Immature natural killer cell (primary cell): Measurements from ENCODE around the gene ZBTB8B. TPM values are rescaled to one million over a fixed set of nuclear protein-coding genes. Genes with fewer than 3 reads are reported as not detected.

Experiments used
- DNase-seq, 3 donors: peaks; one replicate each; pipeline ENCODE4 v3.0.0; 2022; ENCODE audit warnings: mixed read lengths in 1 of 3
- H3K27ac Mint-ChIP-seq, 6 donors: one replicate each; pipeline ENCODE4 v1.8.0; 2020; ENCODE audit warnings: mixed read lengths in 6 of 6, mild to moderate bottlenecking in 5 of 6, inconsistent platforms in 4 of 6, moderate library complexity in 3 of 6
- H3K27me3 Mint-ChIP-seq, 3 donors: one replicate each; pipeline ENCODE4 v1.8.0; 2020 to 2021; ENCODE audit warnings: low read depth in 3 of 3, mild to moderate bottlenecking in 3 of 3, mixed read lengths in 3 of 3, moderate library complexity in 3 of 3, inconsistent platforms in 1 of 3
- H3K36me3 Mint-ChIP-seq, 3 donors: one replicate each; pipeline ENCODE4 v1.8.0; 2020; ENCODE audit warnings: mixed read lengths in 3 of 3, inconsistent platforms in 2 of 3, mild to moderate bottlenecking in 2 of 3
- H3K4me1 Mint-ChIP-seq, 2 donors: one replicate each; pipeline ENCODE4 v1.8.0; 2020; ENCODE audit warnings: inconsistent platforms in 2 of 2, mild to moderate bottlenecking in 2 of 2, mixed read lengths in 2 of 2, moderate library complexity in 1 of 2
- H3K4me3 Mint-ChIP-seq, 5 donors: one replicate each; pipeline ENCODE4 v1.8.0; 2020; ENCODE audit warnings: mild to moderate bottlenecking in 5 of 5, mixed read lengths in 5 of 5, inconsistent platforms in 3 of 5, moderate library complexity in 3 of 5
- H3K9me3 Mint-ChIP-seq, 6 donors: one replicate each; pipeline ENCODE4 v1.8.0; 2020; ENCODE audit warnings: mild to moderate bottlenecking in 6 of 6, mixed read lengths in 6 of 6, inconsistent platforms in 4 of 6, moderate library complexity in 3 of 6
- polyA plus RNA-seq, 3 donors: library from polyadenylated mRNA; unstranded; fragments of 300-500 nt; fragmentation: Illumina TruSeq; gene quantifications; one replicate each; pipeline ENCODE4 v1.2.3, GENCODE V29; 2021

Gene ZBTB8B
- polyA plus RNA-seq, 3 donors from 2014 or later: not detected

DNA sequence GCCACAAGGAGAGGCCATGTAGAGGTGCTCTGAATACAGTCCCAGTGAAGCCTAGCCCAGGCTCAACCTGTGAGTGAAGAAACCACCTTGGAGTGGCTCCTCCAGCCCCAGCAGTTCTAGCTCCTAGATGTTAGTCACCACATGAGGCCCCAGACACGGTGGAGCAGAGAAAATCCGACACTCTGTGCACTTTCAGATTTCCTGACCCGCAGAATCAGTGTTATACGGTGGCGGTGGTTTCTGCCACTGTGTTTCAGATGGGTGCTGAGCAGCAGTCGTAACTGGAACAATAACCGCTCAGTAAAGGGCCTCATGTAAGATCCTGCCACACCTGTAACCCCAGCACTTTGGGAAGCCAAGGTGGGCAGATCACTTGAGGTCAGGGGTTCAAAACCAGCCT lies 38.3 kb downstream of the ZBTB8B start:
- H3K36me3 Mint-ChIP-seq: no peaks in the 10 kb centered on the region
- H3K27ac Mint-ChIP-seq: no peak overlapping the region
- no peaks in the 10 kb centered on the region for H3K9me3 Mint-ChIP-seq
- H3K4me3 Mint-ChIP-seq: no peak overlapping the region
- DNase-seq: no peak
- peaks cover 5 to 27% (median 14%) of the 10 kb centered on the region in 3 donors for H3K27me3 Mint-ChIP-seq
- peaks cover 6 to 7% of the 10 kb centered on the region in 2 donors for H3K4me1 Mint-ChIP-seq

DNA sequence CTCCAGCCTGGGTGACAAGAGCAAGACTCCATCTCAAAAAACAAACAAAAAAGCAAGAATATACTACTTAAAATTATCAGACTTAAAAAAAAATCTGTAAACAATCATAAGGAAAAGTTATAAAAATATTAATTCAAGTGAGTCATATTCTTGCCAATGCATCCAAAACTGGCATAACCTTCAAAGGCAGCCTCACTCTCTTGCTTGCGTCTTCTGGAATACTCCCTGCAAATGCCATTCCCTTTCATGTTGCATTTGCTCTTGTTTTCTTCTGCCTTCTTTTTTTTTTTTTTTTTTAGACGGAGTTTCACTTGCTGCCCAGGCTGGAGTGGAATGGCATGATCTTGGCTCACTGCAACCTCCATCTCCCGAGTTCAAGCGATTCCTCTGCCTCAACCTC lies 42.1 kb downstream of the ZBTB8B start:
- H3K27ac Mint-ChIP-seq: no peak overlapping the region
- no peaks in the 10 kb centered on the region for H3K36me3 Mint-ChIP-seq
- no peaks in the 10 kb centered on the region for H3K9me3 Mint-ChIP-seq

DNA sequence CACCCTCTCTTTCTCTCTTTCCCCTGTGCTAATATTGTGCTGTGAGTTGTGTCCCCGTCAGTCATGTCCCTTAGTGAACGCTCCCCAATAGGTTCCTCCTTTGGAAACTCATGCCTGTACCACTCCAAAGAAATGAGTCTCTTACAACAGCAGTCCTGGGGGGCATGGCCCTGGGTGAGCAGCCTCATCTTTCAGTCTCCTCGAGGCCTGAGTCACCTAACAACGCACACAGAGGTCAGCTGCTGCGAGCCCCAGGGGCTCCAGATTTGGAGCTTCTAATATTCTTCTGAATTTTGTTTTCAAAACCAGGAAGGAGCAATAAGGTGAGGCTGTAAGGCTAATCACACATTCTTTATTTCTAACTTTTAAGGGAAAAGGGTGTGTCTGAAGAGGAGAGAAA lies 43.9 kb downstream of the ZBTB8B start:
- Mint-ChIP-seq H3K27ac (no peak overlapping the region), H3K4me3 (no peak overlapping the region), H3K36me3 (peaks cover 0 to 3% (median 0%) of the 10 kb centered on the region in 3 donors), H3K9me3 (no peaks in the 10 kb centered on the region), H3K4me1 (no peaks in the 10 kb centered on the region), H3K27me3 (peaks cover 2 to 15% (median 9%) of the 10 kb centered on the region in 3 donors)
- DNase-seq: no peak

More for the DNA sequence above, 42.1 kb downstream of the ZBTB8B start:
- Mint-ChIP-seq H3K27me3 (peaks cover 2 to 14% (median 13%) of the 10 kb centered on the region in 3 donors), H3K4me3 (no peak overlapping the region), H3K4me1 (no peaks in the 10 kb centered on the region)
- DNase-seq: no peak

GRCh38 chr1:32509939-32510338 lies 45.1 kb downstream of the ZBTB8B start:
- no peaks in the 10 kb centered on the region for H3K4me1 Mint-ChIP-seq
- no peak overlapping the region for H3K27ac Mint-ChIP-seq
- peaks cover 0 to 3% (median 0%) of the 10 kb centered on the region in 3 donors for H3K36me3 Mint-ChIP-seq
- H3K27me3 Mint-ChIP-seq: peaks cover 2 to 14% (median 7%) of the 10 kb centered on the region in 3 donors
- H3K9me3 Mint-ChIP-seq: no peaks in the 10 kb centered on the region
- no peak overlapping the region for H3K4me3 Mint-ChIP-seq
- DNase-seq: no peak

Other genes with a start within 250 kb of the ZBTB8B start
- 10 to 100 TPM in 1 of 3 donors, 1 to 10 TPM in 2; 6.7 to 14.3 (median 9.8) TPM for gene TMEM234, start 242.7 kb upstream of the ZBTB8B start, polyA plus RNA-seq
- gene EIF3I, start 242.7 kb upstream of the ZBTB8B start, polyA plus RNA-seq: 100 to 1,000 TPM; 189 to 313 (median 197) TPM
- gene FAM167B, start 217.8 kb upstream of the ZBTB8B start, polyA plus RNA-seq: under 1 TPM in 2 of 3 donors, not detected in 1; 0.28 to 0.53 TPM
- gene LCK, start 213.8 kb upstream of the ZBTB8B start, polyA plus RNA-seq: 1,000 to 10,000 TPM in 1 of 3 donors, 100 to 1,000 TPM in 2; 561 to 1,013 (median 704) TPM
- gene HDAC1, start 173.0 kb upstream of the ZBTB8B start, polyA plus RNA-seq: 100 to 1,000 TPM; 151 to 195 (median 169) TPM
- 10 to 100 TPM; 20.5 to 46.9 (median 27.7) TPM for gene MARCKSL1, start 128.8 kb upstream of the ZBTB8B start, polyA plus RNA-seq
- under 1 TPM in 2 of 3 donors, not detected in 1; 0.09 to 0.17 TPM for gene FAM229A, start 102.6 kb upstream of the ZBTB8B start, polyA plus RNA-seq
- 1 to 10 TPM in 1 of 3 donors, not detected in 2; 2.7 TPM for gene TSSK3, start 102.5 kb upstream of the ZBTB8B start, polyA plus RNA-seq
- 10 to 100 TPM; 33.9 to 50.3 (median 37.4) TPM for gene BSDC1, start 70.6 kb upstream of the ZBTB8B start, polyA plus RNA-seq
- gene ZBTB8A, start 74.4 kb downstream of the ZBTB8B start, polyA plus RNA-seq: under 1 TPM in 1 of 3 donors, not detected in 2; 0.39 TPM
- 10 to 100 TPM; 71.3 to 92.7 (median 92.1) TPM for gene ZBTB8OS, start 185.5 kb downstream of the ZBTB8B start, polyA plus RNA-seq
- 100 to 1,000 TPM; 314 to 568 (median 325) TPM for gene RBBP4, start 186.1 kb downstream of the ZBTB8B start, polyA plus RNA-seq
- not detected for gene SYNC, start 237.7 kb downstream of the ZBTB8B start, polyA plus RNA-seq